ENCODE measurements around the gene CSNK1G2. TPM values are rescaled to one million over a fixed set of nuclear protein-coding genes. Genes with fewer than 3 reads are reported as not detected.
"Not testable (repeated sequence)": the region's sequence is repeated elsewhere in the genome, so short reads cannot be mapped to it uniquely, and the experiment has no call there.

CSNK1G2 gene
- total RNA-seq, 2 donors from 2014 or later, result 35.3 to 65.6 TPM

- no peak for ATAC-seq
- 84 to 90% methylated on average over 23 to 44 of the region's 44 CpGs for WGBS, 2 donors
These were observed 44.8 kb downstream of the CSNK1G2 start for GRCh38 chr19:1985588-1986356.

GRCh38 chr19:1986357-1987162 is 45.6 kb downstream of the CSNK1G2 start:
- Histone ChIP-seq H3K4me3 (no peak overlapping the region), H3K27me3 (no peaks in the 10 kb centered on the region), H3K9me3 (no peaks in the 10 kb centered on the region), H3K4me1 (no peaks in the 10 kb centered on the region), H3K27ac (no peak overlapping the region), H3K36me3 (replicated peaks in 1 of 2; ENCODE audit: insufficient read depth in 1 of 2, low read depth in 2 of 2) (peaks cover 9 to 22% of the 10 kb centered on the region in 2 donors)
- DNase-seq, result no peak
- TF ChIP-seq CTCF (IDR thresholded peaks at IDR 0.05) (no peak), POLR2A (IDR thresholded peaks at IDR 0.05) (no peak)
- no peak for ATAC-seq
- intact Hi-C loops (cut with DNase I), result no loop called here
- 88 to 97% methylated on average over 10 to 33 of the region's 42 CpGs for WGBS, 2 donors

More at GRCh38 chr19:1985588-1986356, 44.8 kb downstream of the CSNK1G2 start:
- H3K27ac ChIP-seq, result no peak overlapping the region
- TF ChIP-seq CTCF (IDR thresholded peaks at IDR 0.05), result no peak
- TF ChIP-seq POLR2A (IDR thresholded peaks at IDR 0.05), result no peak
- H3K9me3 ChIP-seq, result no peaks in the 10 kb centered on the region
- no peaks in the 10 kb centered on the region for H3K27me3 ChIP-seq
- DNase-seq, result no peak
- H3K4me3 ChIP-seq, result no peak overlapping the region
- peaks cover 16 to 25% of the 10 kb centered on the region in 2 donors for H3K36me3 ChIP-seq (replicated peaks in 1 of 2; ENCODE audit: insufficient read depth in 1 of 2, low read depth in 2 of 2)
- intact Hi-C loops (cut with DNase I), result no loop called here
- H3K4me1 ChIP-seq, result no peaks in the 10 kb centered on the region

- no peak overlapping the region for H3K4me3 ChIP-seq
- no peaks in the 10 kb centered on the region for H3K4me1 ChIP-seq
- WGBS, 2 donors, result 84 to 89% methylated on average over 12 to 26 of the region's 42 CpGs
- no peak overlapping the region for H3K27ac ChIP-seq
- no peaks in the 10 kb centered on the region for H3K9me3 ChIP-seq
- H3K36me3 ChIP-seq (replicated peaks in 1 of 2; ENCODE audit: insufficient read depth in 1 of 2, low read depth in 2 of 2), result peaks cover 7 to 22% of the 10 kb centered on the region in 2 donors
- TF ChIP-seq POLR2A (IDR thresholded peaks at IDR 0.05) (no peak), CTCF (IDR thresholded peaks at IDR 0.05) (no peak)
- no peaks in the 10 kb centered on the region for H3K27me3 ChIP-seq
- DNase-seq, result no peak
- ATAC-seq, result no peak
- intact Hi-C loops (cut with DNase I), result no loop called here
These were observed 46.5 kb downstream of the CSNK1G2 start for GRCh38 chr19:1987197-1988187.

GRCh38 chr19:1988464-1988863 is 47.5 kb downstream of the CSNK1G2 start:
- H3K4me3 ChIP-seq; H3K27ac ChIP-seq; intact Hi-C loops (cut with DNase I); DNase-seq; H3K27me3 ChIP-seq; H3K9me3 ChIP-seq; ATAC-seq; H3K4me1 ChIP-seq: not testable (repeated sequence)
- 86 to 87% methylated on average over 10 of the region's 10 CpGs for WGBS, 2 donors
- peaks cover 7 to 22% of the 10 kb centered on the region in 2 donors for H3K36me3 ChIP-seq (replicated peaks in 1 of 2; ENCODE audit: insufficient read depth in 1 of 2, low read depth in 2 of 2)
